CD14-positive monocyte (primary cell): ENCODE measurements around the gene LAMA1. TPM values are rescaled to one million over a fixed set of nuclear protein-coding genes. Genes with fewer than 3 reads are reported as not detected.

Source experiments
- DNase-seq, 3 donors: peaks; one replicate each; pipeline ENCODE4 v3.0.0-alpha.2; 2011 to 2022
- H2AFZ ChIP-seq: 2 replicates; pipeline ENCODE4 v1.6.0; 2012; ENCODE audit warnings: mild to moderate bottlenecking, low read depth, low read length, inconsistent platforms; ENCODE audit not compliant: insufficient read depth, poor library complexity, severe bottlenecking
- H3K27ac ChIP-seq, 2 donors: 1 replicate in 1 of 2; 2 replicates in 1 of 2; pipeline ENCODE4 v1.5.1; 2012 to 2013; ENCODE audit warnings: low read length in 2 of 2, control low read depth in 1 of 2, inconsistent platforms in 1 of 2, low read depth in 1 of 2, mild to moderate bottlenecking in 1 of 2
- H3K27me3 ChIP-seq, 2 donors: one replicate each; pipeline versions ENCODE4 v1.6.0 to v1.6.1; 2011 to 2013; ENCODE audit warnings: low read length in 2 of 2; ENCODE audit not compliant: control insufficient read depth in 2 of 2, insufficient read depth in 2 of 2
- H3K36me3 ChIP-seq, 2 donors: replicated peaks in 1 of 2; 1 replicate in 1 of 2; 2 replicates in 1 of 2; pipeline versions ENCODE4 v1.5.1 to v1.6.1; 2012 to 2013; ENCODE audit warnings: low read length in 2 of 2, control low read depth in 1 of 2, inconsistent platforms in 1 of 2, mild to moderate bottlenecking in 1 of 2; ENCODE audit not compliant: insufficient read depth in 2 of 2, control insufficient read depth in 1 of 2
- H3K4me1 ChIP-seq, 2 donors: 1 replicate in 1 of 2; 2 replicates in 1 of 2; pipeline versions ENCODE4 v1.5.1 to v1.6.1; 2012 to 2013; ENCODE audit warnings: low read length in 2 of 2, control low read depth in 1 of 2, inconsistent platforms in 1 of 2, mild to moderate bottlenecking in 1 of 2, moderate library complexity in 1 of 2; ENCODE audit not compliant: insufficient read depth in 2 of 2, control insufficient read depth in 1 of 2
- H3K4me2 ChIP-seq: replicated peaks from 2 replicates; pipeline ENCODE3; 2012; ENCODE audit warnings: low read length, moderate library complexity, mild to moderate bottlenecking; ENCODE audit not compliant: poor library complexity, severe bottlenecking; ENCODE audit errors: extremely low read depth
- H3K4me3 ChIP-seq, 3 experiments: fragments of 200-600 bp in 1 of 3; sonication (generic) in 1 of 3; replicated peaks in 1 of 3; 1 replicate in 2 of 3; 2 replicates in 1 of 3; pipeline ENCODE4 v1.5.1; 2011 to 2013; ENCODE audit warnings: low read length in 3 of 3, mild to moderate bottlenecking in 3 of 3, control low read depth in 2 of 3, low read depth in 2 of 3, inconsistent platforms in 1 of 3, moderate library complexity in 1 of 3
- H3K79me2 ChIP-seq: 2 replicates; pipeline ENCODE4 v1.6.0; 2012; ENCODE audit warnings: mild to moderate bottlenecking, control low read depth, inconsistent platforms, low read length, moderate library complexity; ENCODE audit not compliant: insufficient read depth
- H3K9ac ChIP-seq: 2 replicates; pipeline ENCODE4 v1.6.0; 2017; ENCODE audit warnings: low read length, mild to moderate bottlenecking; ENCODE audit not compliant: insufficient read depth, poor library complexity, severe bottlenecking
- H3K9me3 ChIP-seq, 2 donors: replicated peaks in 1 of 2; 1 replicate in 1 of 2; 2 replicates in 1 of 2; pipeline versions ENCODE4 v1.5.1 to v1.6.1; 2012 to 2013; ENCODE audit warnings: low read length in 2 of 2, control low read depth in 1 of 2; ENCODE audit not compliant: control insufficient read depth in 1 of 2, insufficient read depth in 1 of 2
- H4K20me1 ChIP-seq: 2 replicates; pipeline ENCODE4 v1.6.0; 2012; ENCODE audit warnings: mild to moderate bottlenecking, low read length, control low read depth, moderate library complexity; ENCODE audit not compliant: insufficient read depth
- H3K27ac Mint-ChIP-seq, 7 donors: one replicate each; pipeline ENCODE4 v1.8.0; 2020; ENCODE audit warnings: mild to moderate bottlenecking in 7 of 7, mixed read lengths in 7 of 7, moderate library complexity in 6 of 7, inconsistent platforms in 2 of 7
- H3K27me3 Mint-ChIP-seq, 3 donors: one replicate each; pipeline ENCODE4 v1.8.0; 2021 to 2022; ENCODE audit warnings: low read depth in 3 of 3, mild to moderate bottlenecking in 3 of 3, mixed read lengths in 3 of 3, moderate library complexity in 3 of 3, inconsistent platforms in 1 of 3
- H3K36me3 Mint-ChIP-seq, 2 donors: one replicate each; pipeline ENCODE4 v1.8.0; 2020; ENCODE audit warnings: mixed read lengths in 2 of 2, inconsistent platforms in 1 of 2, mild to moderate bottlenecking in 1 of 2
- H3K4me1 Mint-ChIP-seq: one replicate; pipeline ENCODE4 v1.8.0; 2020; ENCODE audit warnings: mild to moderate bottlenecking, mixed read lengths
- H3K4me3 Mint-ChIP-seq, 2 donors: one replicate each; pipeline ENCODE4 v1.8.0; 2020; ENCODE audit warnings: mild to moderate bottlenecking in 2 of 2, mixed read lengths in 2 of 2, moderate library complexity in 1 of 2
- H3K9me3 Mint-ChIP-seq, 7 donors: one replicate each; pipeline ENCODE4 v1.8.0; 2020 to 2022; ENCODE audit warnings: mixed read lengths in 7 of 7, mild to moderate bottlenecking in 6 of 7, moderate library complexity in 6 of 7, inconsistent platforms in 2 of 7
- CTCF ChIP-seq: fragments of 200-600 bp; IDR thresholded peaks from one replicate; pipeline ENCODE4 v1.8.0; 2022; ENCODE audit warnings: antibody characterized with exemption, mild to moderate bottlenecking
- WGBS: methylation state at CpG from one replicate; pipeline ENCODE4 v1.1.5; 2013; ENCODE audit warnings: missing lambda C conversion rate; ENCODE audit not compliant: insufficient coverage; 5-methylcytosine and 5-hydroxymethylcytosine counted together
- intact Hi-C, 2 donors: fragments of 100-400 bp; cut with micrococcal nuclease; formaldehyde crosslinking; loops; one replicate each; pipeline versions ENCODE4 v1.15.0 to v1.15.1; 2023
- polyA plus RNA-seq, 3 donors: library from polyadenylated mRNA; depleted of rRNA in 1 of 3; unstranded in 2 of 3; stranded (reverse) in 1 of 3; fragments of 300-500 nt in 2 of 3; fragments of >200 nt in 1 of 3; fragmentation: Illumina TruSeq in 2 of 3; gene quantifications; 1 replicate in 2 of 3; 2 replicates in 1 of 3; pipeline ENCODE4 v1.2.3, GENCODE V29; 2012 to 2021

The LAMA1 gene
- polyA plus RNA-seq, 3 donors = not detected

GRCh38 chr18:7064346-7064745, 53.3 kb downstream of the LAMA1 start:
- no peaks in the 10 kb centered on the region for H3K4me1 Mint-ChIP-seq
- Histone ChIP-seq H3K79me2 (no peaks in the 10 kb centered on the region), H3K4me1 (no peaks in the 10 kb centered on the region), H3K4me2 (no peak overlapping the region), H3K9me3 (no peaks in the 10 kb centered on the region), H3K36me3 (no peaks in the 10 kb centered on the region), H4K20me1 (no peaks in the 10 kb centered on the region), H3K9ac (no peak overlapping the region), H2AFZ (no peak overlapping the region), H3K27ac (no peak overlapping the region), H3K4me3 (no peak overlapping the region), H3K27me3 (no peaks in the 10 kb centered on the region)
- no peak for DNase-seq
- no peak for TF ChIP-seq CTCF
- 100% methylated on average over 1 of the region's 3 CpGs for WGBS
- peaks cover 0 to 5% (median 0%) of the 10 kb centered on the region in 7 donors for H3K9me3 Mint-ChIP-seq
- no peak overlapping the region for H3K4me3 Mint-ChIP-seq
- no peak overlapping the region for H3K27ac Mint-ChIP-seq
- H3K27me3 Mint-ChIP-seq = peaks cover 1 to 8% (median 2%) of the 10 kb centered on the region in 3 donors
- H3K36me3 Mint-ChIP-seq = no peaks in the 10 kb centered on the region
- intact Hi-C loops = no loop called here

- H3K27me3 ChIP-seq = no peaks in the 10 kb centered on the region
- peaks cover 0 to 5% (median 1%) of the 10 kb centered on the region in 7 donors for H3K9me3 Mint-ChIP-seq
- no peak overlapping the region for H3K27ac Mint-ChIP-seq
- no peak for TF ChIP-seq CTCF
- H3K36me3 ChIP-seq = no peaks in the 10 kb centered on the region
- H3K36me3 Mint-ChIP-seq = no peaks in the 10 kb centered on the region
- WGBS = 85% methylated on average over 3 of the region's 5 CpGs
- H3K4me3 Mint-ChIP-seq = no peak overlapping the region
- intact Hi-C loops = no loop called here
- no peaks in the 10 kb centered on the region for H3K9me3 ChIP-seq
- H3K79me2 ChIP-seq = no peaks in the 10 kb centered on the region
- no peak overlapping the region for H3K4me3 ChIP-seq
- no peaks in the 10 kb centered on the region for H3K4me1 ChIP-seq
- H3K4me2 ChIP-seq = no peak overlapping the region
- no peak overlapping the region for H3K27ac ChIP-seq
- DNase-seq = no peak
- no peaks in the 10 kb centered on the region for H3K4me1 Mint-ChIP-seq
- H4K20me1 ChIP-seq = no peaks in the 10 kb centered on the region
- peaks cover 2 to 9% (median 4%) of the 10 kb centered on the region in 3 donors for H3K27me3 Mint-ChIP-seq
- H2AFZ ChIP-seq = no peak overlapping the region
- H3K9ac ChIP-seq = no peak overlapping the region
Observed at GRCh38 chr18:7062811-7063210, 54.8 kb downstream of the LAMA1 start.
